ENCODE data around the gene RPS3A. TPM values are rescaled to one million over a fixed set of nuclear protein-coding genes. Genes with fewer than 3 reads are reported as not detected.
"Not testable (repeated sequence)": the region's sequence is repeated elsewhere in the genome, so short reads cannot be mapped to it uniquely, and the experiment has no call there.

RPS3A gene
- total and polyA plus RNA-seq, 2 donors (not counting 3 experiments of a cell fraction or from before 2014, with no cell fraction given), result 1,367 to 1,494 TPM

- Histone ChIP-seq H3K27me3 (ENCODE audit: control insufficient read depth in 2 of 2, insufficient read depth in 2 of 2, low read length in 2 of 2) (no peaks in the 10 kb centered on the region), H3K4me1 (ENCODE audit: control insufficient read depth, extremely low read depth, insufficient read depth, low read length) (no peaks in the 10 kb centered on the region), H3K27ac (ENCODE audit: insufficient read depth, low read depth, low read length) (no peak overlapping the region), H3K9me1 (replicated peaks; ENCODE audit: control insufficient read depth, extremely low read depth, insufficient read depth, low read length) (no peaks in the 10 kb centered on the region), H3K79me2 (ENCODE audit: control insufficient read depth, insufficient read depth, low read length) (no peaks in the 10 kb centered on the region), H3K4me2 (ENCODE audit: insufficient read depth, low read length) (no peak overlapping the region), H3K4me3 (replicated peaks in 1 of 3; ENCODE audit: insufficient read depth in 1 of 3, low read depth in 1 of 3, low read length in 3 of 3) (no peak overlapping the region), H3K36me3 (ENCODE audit: control insufficient read depth in 2 of 2, extremely low read depth in 1 of 2, insufficient read depth in 2 of 2, low read length in 2 of 2) (no peaks in the 10 kb centered on the region), H4K20me1 (replicated peaks; ENCODE audit: control insufficient read depth, extremely low read depth, insufficient read depth, low read length) (no peaks in the 10 kb centered on the region), H3K9ac (replicated peaks; ENCODE audit: extremely low read depth, insufficient read depth, low read length) (no peak overlapping the region), H3K9me3 (replicated peaks; ENCODE audit: control insufficient read depth, insufficient read depth, low read length) (no peaks in the 10 kb centered on the region), H2AFZ (ENCODE audit: low read depth, low read length) (no peak overlapping the region)
- CTCF ChIA-PET, result no interaction called here
- dilution Hi-C loops (cut with MboI; ENCODE audit: extremely low pct_ligation_motif_present, low sequenced_read_pairs), result no loop called here
- no peak for FAIRE-seq
- intact Hi-C loops (cut with micrococcal nuclease), result no loop called here
- TF ChIP-seq POLR2AphosphoS5 (IDR thresholded peaks at IDR 0.05; ENCODE audit: insufficient read depth, low read depth, low read length) (no peak), JUN (IDR thresholded peaks at IDR 0.05; ENCODE audit: borderline replicate concordance, insufficient read depth, insufficient read length, low read depth) (no peak), FOS (IDR thresholded peaks at IDR 0.05; ENCODE audit: borderline replicate concordance, insufficient read depth, low read length) (no peak), MYC (IDR thresholded peaks at IDR 0.05; ENCODE audit: low read depth, low read length) (no peak)
- BruUV-seq (replicated peaks), result no TSS peak
- no peak for DNase-seq (ENCODE audit: low read depth, low spot score)
- POLR2A ChIA-PET, result no interaction called here
Measured at GRCh38 chr4:151055539-151055938, 43.9 kb upstream of the RPS3A start.

GRCh38 chr4:151063143-151063542 lies 36.3 kb upstream of the RPS3A start:
- BruUV-seq (replicated peaks), result not testable (repeated sequence)

More at GRCh38 chr4:151063143-151063542, 36.3 kb upstream of the RPS3A start:
- CTCF ChIA-PET, result interaction anchor here (1.0 kb wide), 1 partner anchor 17 kb away, joined by 3 read pairs; no protein-coding TSS in a partner anchor
- H2AFZ ChIP-seq (ENCODE audit: low read depth, low read length); H3K4me2 ChIP-seq (ENCODE audit: insufficient read depth, low read length); dilution Hi-C loops (cut with MboI; ENCODE audit: extremely low pct_ligation_motif_present, low sequenced_read_pairs); H3K9me3 ChIP-seq (replicated peaks; ENCODE audit: control insufficient read depth, insufficient read depth, low read length); H3K4me1 ChIP-seq (ENCODE audit: control insufficient read depth, extremely low read depth, insufficient read depth, low read length); H3K27ac ChIP-seq (ENCODE audit: insufficient read depth, low read depth, low read length); DNase-seq (ENCODE audit: low read depth, low spot score); intact Hi-C loops (cut with micrococcal nuclease); FAIRE-seq; H3K9ac ChIP-seq (replicated peaks; ENCODE audit: extremely low read depth, insufficient read depth, low read length); H4K20me1 ChIP-seq (replicated peaks; ENCODE audit: control insufficient read depth, extremely low read depth, insufficient read depth, low read length); H3K4me3 ChIP-seq (replicated peaks in 1 of 3; ENCODE audit: insufficient read depth in 1 of 3, low read depth in 1 of 3, low read length in 3 of 3); H3K79me2 ChIP-seq (ENCODE audit: control insufficient read depth, insufficient read depth, low read length); H3K36me3 ChIP-seq (ENCODE audit: control insufficient read depth in 2 of 2, extremely low read depth in 1 of 2, insufficient read depth in 2 of 2, low read length in 2 of 2); H3K9me1 ChIP-seq (replicated peaks; ENCODE audit: control insufficient read depth, extremely low read depth, insufficient read depth, low read length); H3K27me3 ChIP-seq (ENCODE audit: control insufficient read depth in 2 of 2, insufficient read depth in 2 of 2, low read length in 2 of 2): not testable (repeated sequence)
- POLR2A ChIA-PET, result interaction anchor here (0.6 kb wide), 1 partner anchor 97 kb away, joined by 4 read pairs; no protein-coding TSS in a partner anchor

Measured in endothelial cell of umbilical vein (primary cell).